ENCODE data around the gene EPN2.

DNA sequence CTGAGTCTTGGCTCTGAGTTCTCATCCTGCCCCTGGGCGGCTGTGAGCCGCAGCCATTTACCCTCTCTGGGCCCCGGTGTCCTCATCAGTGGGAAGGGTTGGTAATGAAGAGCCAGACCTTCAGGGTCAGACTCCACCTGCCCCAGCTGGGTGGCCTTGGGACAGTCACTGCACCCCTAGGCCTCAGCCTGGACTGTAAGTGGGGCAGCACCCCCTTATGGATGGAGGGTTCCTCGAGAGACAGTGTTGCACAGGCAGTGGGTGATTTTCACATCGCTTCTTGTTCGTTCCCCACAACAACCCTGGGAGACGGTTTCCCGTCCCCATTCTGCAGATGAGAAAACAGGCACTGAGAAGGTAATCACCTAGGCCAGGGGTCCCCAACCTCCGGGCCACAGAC lies 64.8 kb downstream of the EPN2 start:
- TF ChIP-seq, protein P1, sequence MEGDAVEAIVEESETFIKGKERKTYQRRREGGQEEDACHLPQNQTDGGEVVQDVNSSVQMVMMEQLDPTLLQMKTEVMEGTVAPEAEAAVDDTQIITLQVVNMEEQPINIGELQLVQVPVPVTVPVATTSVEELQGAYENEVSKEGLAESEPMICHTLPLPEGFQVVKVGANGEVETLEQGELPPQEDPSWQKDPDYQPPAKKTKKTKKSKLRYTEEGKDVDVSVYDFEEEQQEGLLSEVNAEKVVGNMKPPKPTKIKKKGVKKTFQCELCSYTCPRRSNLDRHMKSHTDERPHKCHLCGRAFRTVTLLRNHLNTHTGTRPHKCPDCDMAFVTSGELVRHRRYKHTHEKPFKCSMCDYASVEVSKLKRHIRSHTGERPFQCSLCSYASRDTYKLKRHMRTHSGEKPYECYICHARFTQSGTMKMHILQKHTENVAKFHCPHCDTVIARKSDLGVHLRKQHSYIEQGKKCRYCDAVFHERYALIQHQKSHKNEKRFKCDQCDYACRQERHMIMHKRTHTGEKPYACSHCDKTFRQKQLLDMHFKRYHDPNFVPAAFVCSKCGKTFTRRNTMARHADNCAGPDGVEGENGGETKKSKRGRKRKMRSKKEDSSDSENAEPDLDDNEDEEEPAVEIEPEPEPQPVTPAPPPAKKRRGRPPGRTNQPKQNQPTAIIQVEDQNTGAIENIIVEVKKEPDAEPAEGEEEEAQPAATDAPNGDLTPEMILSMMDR (conservative IDR thresholded peaks at IDR 0.05; ENCODE audit: low read length), result no peak
- TF ChIP-seq EZH2phosphoT487 (IDR thresholded peaks at IDR 0.05; ENCODE audit: borderline replicate concordance, low read depth, low read length), result no peak

Data from OCI-LY7 (cell line).